H1 (cell line): ENCODE measurements around the gene CXCL12. TPM values are rescaled to one million over a fixed set of nuclear protein-coding genes. Genes with fewer than 3 reads are reported as not detected.

ENCODE experiments used
- CTCF ChIA-PET: fragments of 300-600 bp; sonication (Branson Sonifier 250); formaldehyde crosslinking; loops from one replicate; lab custom pipeline; 2021; ENCODE audit not compliant: partially characterized antibody; lab: Charles Lee
- POLR2A ChIA-PET: fragments of 300-600 bp; sonication (Branson Sonifier 250); formaldehyde crosslinking; loops from one replicate; lab custom pipeline; 2021; ENCODE audit warnings: inconsistent platforms; ENCODE audit not compliant: partially characterized antibody; lab: Charles Lee
- DNase-seq, 2 experiments: peaks; one replicate each; pipeline versions ENCODE4 v3.0.0 to v3.0.0-alpha.2; 2010 to 2022; ENCODE audit warnings: low spot score in 2 of 2, low read depth in 1 of 2, mixed read lengths in 1 of 2
- FAIRE-seq: peaks from 2 replicates; lab custom pipeline; 2011; peaks lifted over from hg19 to GRCh38; lab: Jason Lieb, UNC
- H2AFZ ChIP-seq: 2 replicates; pipeline ENCODE4 v1.8.1; 2012; ENCODE audit warnings: low read length, inconsistent platforms
- H2AK5ac ChIP-seq: 2 replicates; pipeline ENCODE4 v1.6.1; 2013; ENCODE audit warnings: low read depth, low read length
- H2BK120ac ChIP-seq: replicated peaks from 2 replicates; pipeline ENCODE3; 2013; ENCODE audit warnings: low read depth, low read length, inconsistent platforms
- H2BK12ac ChIP-seq: 2 replicates; pipeline ENCODE4 v1.6.1; 2013; ENCODE audit warnings: low read depth, low read length
- H2BK15ac ChIP-seq: 2 replicates; pipeline ENCODE4 v1.6.1; 2013; ENCODE audit warnings: low read length
- H2BK20ac ChIP-seq: 2 replicates; pipeline ENCODE4 v1.6.1; 2013; ENCODE audit warnings: low read length
- H2BK5ac ChIP-seq: 2 replicates; pipeline ENCODE4 v1.6.1; 2013; ENCODE audit warnings: low read depth, low read length
- H3K14ac ChIP-seq: 2 replicates; pipeline ENCODE4 v1.6.1; 2013; ENCODE audit warnings: inconsistent platforms; ENCODE audit not compliant: insufficient read length
- H3K18ac ChIP-seq: 2 replicates; pipeline ENCODE4 v1.6.1; 2013; ENCODE audit warnings: low read length; ENCODE audit errors: extremely low read depth
- H3K23ac ChIP-seq: 2 replicates; pipeline ENCODE4 v1.6.1; 2013; ENCODE audit warnings: inconsistent platforms; ENCODE audit not compliant: insufficient read length
- H3K23me2 ChIP-seq: 2 replicates; pipeline ENCODE4 v1.6.1; 2013; ENCODE audit warnings: low read depth, low read length
- H3K27ac ChIP-seq: 2 replicates; pipeline ENCODE4 v1.6.1; 2011; ENCODE audit warnings: low read depth, low read length, inconsistent platforms
- H3K27me3 ChIP-seq, 4 experiments: replicated peaks in 1 of 4; 1 replicate in 1 of 4; 2 replicates in 3 of 4; pipeline versions ENCODE4 v1.6.1 to v1.8.1; 2011 to 2013; ENCODE audit warnings: low read length in 3 of 4, mild to moderate bottlenecking in 3 of 4, inconsistent platforms in 2 of 4, mixed read lengths in 2 of 4, moderate library complexity in 1 of 4; ENCODE audit not compliant: control insufficient read depth in 3 of 4, insufficient read depth in 3 of 4; ENCODE audit errors: extremely low read depth in 1 of 4
- H3K36me3 ChIP-seq, 4 experiments: 2 replicates each; pipeline versions ENCODE4 v1.6.1 to v1.8.1; 2011 to 2013; ENCODE audit warnings: mild to moderate bottlenecking in 4 of 4, low read length in 3 of 4, moderate library complexity in 2 of 4, control low read depth in 1 of 4, inconsistent platforms in 1 of 4; ENCODE audit not compliant: insufficient read depth in 4 of 4, control insufficient read depth in 2 of 4
- H3K4ac ChIP-seq: replicated peaks from 2 replicates; pipeline ENCODE3; 2013; ENCODE audit warnings: low read length, low read depth, mixed read lengths, inconsistent platforms; ENCODE audit not compliant: insufficient read length
- H3K4me1 ChIP-seq, 4 experiments: replicated peaks in 1 of 4; 1 replicate in 1 of 4; 2 replicates in 3 of 4; pipeline versions ENCODE4 v1.6.1 to v1.8.1; 2011 to 2013; ENCODE audit warnings: low read length in 3 of 4, inconsistent platforms in 2 of 4, mixed read lengths in 1 of 4; ENCODE audit not compliant: insufficient read depth in 4 of 4, control insufficient read depth in 3 of 4
- H3K4me2 ChIP-seq, 2 experiments: 2 replicates each; pipeline versions ENCODE4 v1.6.1 to v1.8.1; 2011 to 2013; ENCODE audit warnings: low read depth in 2 of 2, low read length in 2 of 2, control low read depth in 1 of 2, inconsistent platforms in 1 of 2, mild to moderate bottlenecking in 1 of 2; ENCODE audit not compliant: insufficient read depth in 1 of 2
- H3K4me3 ChIP-seq, 4 experiments: fragments of 200-600, 300-600 bp in 1 of 4; sonication (generic), shearing (Covaris generic), sonication (Bioruptor Twin) in 1 of 4; 2 replicates each; pipeline versions ENCODE4 v1.5.1 to v1.8.1; 2011 to 2016; ENCODE audit warnings: low read length in 4 of 4, low read depth in 3 of 4, control low read depth in 2 of 4, inconsistent platforms in 2 of 4, mild to moderate bottlenecking in 2 of 4, mixed read lengths in 1 of 4, moderate library complexity in 1 of 4; ENCODE audit not compliant: insufficient read depth in 2 of 4; ENCODE audit errors: extremely low read depth in 1 of 4
- H3K56ac ChIP-seq: replicated peaks from 2 replicates; pipeline ENCODE3; 2013; ENCODE audit warnings: low read depth, mild to moderate bottlenecking, mixed read lengths, low read length, inconsistent platforms; ENCODE audit not compliant: insufficient read length
- H3K79me1 ChIP-seq: 2 replicates; pipeline ENCODE4 v1.6.1; 2013; ENCODE audit warnings: low read depth, low read length, control low read depth
- H3K79me2 ChIP-seq, 2 experiments: 2 replicates each; pipeline versions ENCODE4 v1.6.1 to v1.8.1; 2012 to 2013; ENCODE audit warnings: low read length in 2 of 2, mild to moderate bottlenecking in 2 of 2, inconsistent platforms in 1 of 2; ENCODE audit not compliant: insufficient read depth in 2 of 2, control insufficient read depth in 1 of 2
- H3K9ac ChIP-seq, 4 experiments: replicated peaks in 1 of 4; 1 replicate in 1 of 4; 2 replicates in 3 of 4; pipeline versions ENCODE4 v1.6.1 to v1.8.1; 2011 to 2013; ENCODE audit warnings: low read depth in 3 of 4, low read length in 3 of 4, control low read depth in 2 of 4, mild to moderate bottlenecking in 2 of 4, moderate library complexity in 2 of 4, inconsistent platforms in 1 of 4; ENCODE audit errors: extremely low read depth in 1 of 4
- H3K9me3 ChIP-seq, 2 experiments: 2 replicates each; pipeline versions ENCODE4 v1.6.1 to v1.8.1; 2012 to 2013; ENCODE audit warnings: mild to moderate bottlenecking in 2 of 2, moderate library complexity in 2 of 2, control low read depth in 1 of 2, inconsistent platforms in 1 of 2, low read depth in 1 of 2, low read length in 1 of 2, mixed read lengths in 1 of 2; ENCODE audit not compliant: insufficient read depth in 2 of 2
- H4K20me1 ChIP-seq, 2 experiments: replicated peaks in 1 of 2; 2 replicates each; pipeline versions ENCODE3 to v1.8.1; 2011 to 2013; ENCODE audit warnings: inconsistent platforms in 2 of 2, low read length in 2 of 2, mild to moderate bottlenecking in 1 of 2; ENCODE audit not compliant: insufficient read depth in 2 of 2, control insufficient read depth in 1 of 2
- H4K5ac ChIP-seq: 2 replicates; pipeline ENCODE4 v1.6.1; 2013; ENCODE audit warnings: low read length, low read depth, mixed read lengths, inconsistent platforms; ENCODE audit not compliant: insufficient read length
- H4K8ac ChIP-seq: 2 replicates; pipeline ENCODE4 v1.8.0; 2013; ENCODE audit warnings: mild to moderate bottlenecking, moderate library complexity, low read length, inconsistent platforms; ENCODE audit not compliant: insufficient read depth; ENCODE audit errors: extremely low read depth
- H4K91ac ChIP-seq: replicated peaks from 2 replicates; pipeline ENCODE3; 2013; ENCODE audit warnings: low read length, mixed read lengths, inconsistent platforms; ENCODE audit not compliant: insufficient read length
- CHD1 ChIP-seq: IDR thresholded peaks from 2 replicates; pipeline ENCODE4 v1.6.1; 2012; ENCODE audit warnings: low read depth, low read length, improper control_type of control experiment
- CTCF ChIP-seq, 3 experiments: IDR thresholded peaks; 1 replicate in 2 of 3; 2 replicates in 1 of 3; pipeline versions ENCODE4 v1.5.1 to v1.6.1; 2011; ENCODE audit warnings: low read length in 3 of 3, mild to moderate bottlenecking in 3 of 3, inconsistent platforms in 2 of 3, low read depth in 1 of 3, moderate library complexity in 1 of 3; ENCODE audit not compliant: insufficient read depth in 1 of 3; ENCODE audit errors: control extremely low read depth in 1 of 3
- EP300 ChIP-seq, 2 experiments: IDR thresholded peaks; 1 replicate in 1 of 2; 2 replicates in 1 of 2; pipeline ENCODE4 v1.6.1; 2011 to 2012; ENCODE audit warnings: low read depth in 2 of 2, low read length in 2 of 2, mild to moderate bottlenecking in 2 of 2, borderline replicate concordance in 1 of 2, inconsistent platforms in 1 of 2, moderate library complexity in 1 of 2
- EZH2 ChIP-seq: fragments of 200-600 bp; sonication (generic); IDR thresholded peaks from 2 replicates; pipeline ENCODE4 v1.7.1; 2012; ENCODE audit warnings: low read depth, mild to moderate bottlenecking, moderate library complexity, low read length, inconsistent platforms; ENCODE audit not compliant: severe bottlenecking
- KDM4A ChIP-seq: IDR thresholded peaks from one replicate; pipeline ENCODE4 v1.7.1; 2012; ENCODE audit warnings: low read depth, mild to moderate bottlenecking, moderate library complexity, low read length, inconsistent platforms; ENCODE audit not compliant: severe bottlenecking
- TEAD4 ChIP-seq: IDR thresholded peaks from 2 replicates; pipeline ENCODE4 v1.6.1; 2012; ENCODE audit warnings: low read depth, low read length, inconsistent platforms, mixed read lengths
- YY1 ChIP-seq: IDR thresholded peaks from 2 replicates; pipeline ENCODE4 v1.6.1; 2011; ENCODE audit warnings: low read depth, mild to moderate bottlenecking, low read length
- WGBS, 2 experiments: shearing (Covaris generic) in 1 of 2; methylation state at CpG; one replicate each; pipeline versions ENCODE4 v1.1.6 to v1.1.7; 2013 to 2015; ENCODE audit warnings: low lambda C conversion rate in 2 of 2, mixed read lengths in 2 of 2, inconsistent platforms in 1 of 2, low coverage in 1 of 2, missing lambda C conversion rate in 1 of 2; ENCODE audit not compliant: insufficient replicate concordance in 2 of 2, insufficient coverage in 1 of 2, insufficient read length in 1 of 2; ENCODE audit errors: extremely low coverage in 1 of 2, missing lambda C conversion rate in 1 of 2; 5-methylcytosine and 5-hydroxymethylcytosine counted together
- polyA plus RNA-seq, 7 experiments: library from polyadenylated mRNA; depleted of rRNA in 3 of 7; stranded (reverse) in 5 of 7; unstranded in 2 of 7; fragments of >200 nt in 5 of 7; fragments of 200-250 nt in 2 of 7; gene quantifications; 1 replicate in 5 of 7; 2 replicates in 1 of 7; 4 replicates in 1 of 7; pipeline versions ENCODE4 v1.2.1 to v1.2.3, GENCODE V29; 2011 to 2013; ENCODE audit warnings: missing spikeins in 2 of 7, mixed read lengths in 2 of 7
- total RNA-seq: library from RNA; stranded (reverse); fragmentation: NEBNext Ultra II Directional; extraction: Animal tissue kit (Norgen Biotek cat#: 25700); gene quantifications from 2 replicates; pipeline ENCODE4 v1.2.1, GENCODE V29; 2021

The CXCL12 gene
- total and polyA plus RNA-seq, 2 of the 8 experiments (the other 6 are each of a cell fraction or from before 2014, with no cell fraction given): 51.4 to 53.8 TPM

GRCh38 chr10:44352316-44353127, 32.4 kb downstream of the CXCL12 start:
- peak overlapping the region; percentile 31; the same call in 1 of the 2 replicates for H2BK15ac ChIP-seq
- no peak overlapping the region for H3K27ac ChIP-seq
- no peak overlapping the region for H3K4me2 ChIP-seq
- no peaks in the 10 kb centered on the region for H3K23me2 ChIP-seq
- H2AFZ ChIP-seq: no peak overlapping the region
- peaks cover 0 to 16% (median 6%) of the 10 kb centered on the region in 4 experiments; a peak in 5 of 7 replicates for H3K4me1 ChIP-seq
- H3K79me2 ChIP-seq: no peaks in the 10 kb centered on the region
- no peak overlapping the region; the same call in 1 of the 2 replicates for H2BK5ac ChIP-seq
- no peak overlapping the region for H2BK20ac ChIP-seq
- no peaks in the 10 kb centered on the region for H4K20me1 ChIP-seq
- H3K14ac ChIP-seq: peak overlapping the region; percentile 70
- H2BK12ac ChIP-seq: peak overlapping the region; percentile 87; the same call in 1 of the 2 replicates
- 0 out of 2 replicates have a peak overlapping the region, but pooled peaks have one; percentile 70 for H4K8ac ChIP-seq
- H3K36me3 ChIP-seq: no peaks in the 10 kb centered on the region
- no peak overlapping the region for H3K9ac ChIP-seq
- DNase-seq (no peak), FAIRE-seq (no peak)
- no peak overlapping the region for H4K5ac ChIP-seq
- TF ChIP-seq YY1 (no peak), EZH2 (no peak), CTCF (IDR thresholded peaks at IDR 0.05; ENCODE audit: control extremely low read depth in 1 of 3, insufficient read depth in 1 of 3, low read depth in 1 of 3, low read length in 3 of 3) (no peak), CHD1 (no peak), TEAD4 (no peak), KDM4A (no peak), EP300 (IDR thresholded peaks at IDR 0.05; ENCODE audit: borderline replicate concordance in 1 of 2, low read depth in 2 of 2, low read length in 2 of 2) (no peak)
- H3K18ac ChIP-seq: no peak overlapping the region
- peak overlapping the region; percentile 40; the same call in 1 of the 2 replicates for H2AK5ac ChIP-seq
- no peak overlapping the region for H3K23ac ChIP-seq
- no peak overlapping the region for H3K56ac ChIP-seq
- WGBS, 2 experiments: 93% methylated on average over 9 of the region's 11 CpGs; no CpG with 5 or more reads in 1 of the 2 experiments
- no peak overlapping the region for H3K4ac ChIP-seq
- CTCF ChIA-PET: interaction anchor here (0.8 to 2.5 kb wide), 12 partner anchors 8 to 682 kb away, joined by 3 to 10 read pairs (median 3); partner anchors contain the start of gene CXCL12
- no peaks in the 10 kb centered on the region; a peak in 1 of 7 replicates for H3K27me3 ChIP-seq
- H3K9me3 ChIP-seq: no peaks in the 10 kb centered on the region
- H2BK120ac ChIP-seq: no peak overlapping the region
- H3K79me1 ChIP-seq: no peaks in the 10 kb centered on the region
- no peak overlapping the region for H4K91ac ChIP-seq
- no peak overlapping the region for H3K4me3 ChIP-seq
- POLR2A ChIA-PET: interaction anchor here (1.2 to 1.3 kb wide), 2 partner anchors 18 to 34 kb away, joined by 3 read pairs; no protein-coding TSS in a partner anchor
